Kasumi-1 (cell line): ENCODE results near the gene ARMC9.

Experiments
- DNase-seq, 2 experiments: peaks; one replicate each; lab custom pipeline; 2025; lab: John Stamatoyannopoulos, UW

ARMC9 gene, protein sequence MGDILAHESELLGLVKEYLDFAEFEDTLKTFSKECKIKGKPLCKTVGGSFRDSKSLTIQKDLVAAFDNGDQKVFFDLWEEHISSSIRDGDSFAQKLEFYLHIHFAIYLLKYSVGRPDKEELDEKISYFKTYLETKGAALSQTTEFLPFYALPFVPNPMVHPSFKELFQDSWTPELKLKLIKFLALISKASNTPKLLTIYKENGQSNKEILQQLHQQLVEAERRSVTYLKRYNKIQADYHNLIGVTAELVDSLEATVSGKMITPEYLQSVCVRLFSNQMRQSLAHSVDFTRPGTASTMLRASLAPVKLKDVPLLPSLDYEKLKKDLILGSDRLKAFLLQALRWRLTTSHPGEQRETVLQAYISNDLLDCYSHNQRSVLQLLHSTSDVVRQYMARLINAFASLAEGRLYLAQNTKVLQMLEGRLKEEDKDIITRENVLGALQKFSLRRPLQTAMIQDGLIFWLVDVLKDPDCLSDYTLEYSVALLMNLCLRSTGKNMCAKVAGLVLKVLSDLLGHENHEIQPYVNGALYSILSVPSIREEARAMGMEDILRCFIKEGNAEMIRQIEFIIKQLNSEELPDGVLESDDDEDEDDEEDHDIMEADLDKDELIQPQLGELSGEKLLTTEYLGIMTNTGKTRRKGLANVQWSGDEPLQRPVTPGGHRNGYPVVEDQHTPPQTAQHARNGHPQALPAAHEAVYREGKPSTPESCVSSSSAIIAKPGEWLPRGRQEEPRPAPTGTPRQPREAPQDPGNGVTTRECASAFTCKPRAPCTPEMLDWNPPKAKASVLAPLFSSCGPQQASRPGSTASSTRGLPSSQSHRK

DNA sequence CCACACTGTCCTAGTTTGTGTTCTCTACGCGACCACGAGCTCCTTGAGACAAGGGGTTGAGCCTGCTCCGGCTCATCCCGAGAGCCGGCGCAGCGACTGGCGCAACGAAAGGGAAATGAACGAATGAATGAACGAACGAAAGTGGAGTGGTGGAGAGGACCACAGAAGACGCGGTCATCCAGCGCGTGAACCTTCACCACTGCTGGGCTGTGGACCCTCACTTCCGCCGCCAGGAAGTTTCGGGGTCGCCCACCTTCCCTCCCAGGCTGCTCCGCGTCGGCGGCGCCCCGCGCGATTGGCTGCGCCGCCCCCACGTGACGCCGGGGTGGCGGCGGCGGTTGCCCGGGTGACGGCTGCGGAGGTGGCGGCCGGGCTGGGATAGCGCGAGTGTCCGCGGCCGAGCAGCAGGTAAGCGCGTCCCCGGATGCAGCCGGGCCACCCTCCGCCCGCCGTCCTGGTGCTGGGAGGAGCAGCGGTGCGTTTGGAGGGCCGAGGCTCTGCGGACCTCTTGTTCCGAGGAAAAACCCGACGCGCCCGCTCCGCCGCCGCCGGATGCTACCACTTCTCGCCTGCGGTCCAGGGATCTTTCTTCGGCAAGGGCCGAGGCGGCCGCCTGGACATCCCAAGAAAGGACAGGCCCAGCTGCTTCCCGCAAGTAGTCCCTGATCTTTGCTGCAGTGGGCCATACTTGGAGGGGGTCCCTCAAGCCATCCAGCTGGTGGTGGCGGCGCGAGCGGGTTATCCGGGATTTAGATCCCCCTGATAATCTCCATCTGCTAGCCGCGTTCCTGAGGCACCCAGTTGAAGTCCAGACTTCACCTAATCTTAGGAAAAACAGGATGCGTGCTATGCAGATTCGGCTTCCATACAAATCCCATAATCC lies at the start of gene ARMC9:
Gene ARMC9, plus strand, starts transcription at position 341 of the 883 bp plus-strand sequence. CDS start 7,608 bp downstream, outside the sequence.
- DNase-seq = peak in 1 of 2 experiments; percentile 12

DNA sequence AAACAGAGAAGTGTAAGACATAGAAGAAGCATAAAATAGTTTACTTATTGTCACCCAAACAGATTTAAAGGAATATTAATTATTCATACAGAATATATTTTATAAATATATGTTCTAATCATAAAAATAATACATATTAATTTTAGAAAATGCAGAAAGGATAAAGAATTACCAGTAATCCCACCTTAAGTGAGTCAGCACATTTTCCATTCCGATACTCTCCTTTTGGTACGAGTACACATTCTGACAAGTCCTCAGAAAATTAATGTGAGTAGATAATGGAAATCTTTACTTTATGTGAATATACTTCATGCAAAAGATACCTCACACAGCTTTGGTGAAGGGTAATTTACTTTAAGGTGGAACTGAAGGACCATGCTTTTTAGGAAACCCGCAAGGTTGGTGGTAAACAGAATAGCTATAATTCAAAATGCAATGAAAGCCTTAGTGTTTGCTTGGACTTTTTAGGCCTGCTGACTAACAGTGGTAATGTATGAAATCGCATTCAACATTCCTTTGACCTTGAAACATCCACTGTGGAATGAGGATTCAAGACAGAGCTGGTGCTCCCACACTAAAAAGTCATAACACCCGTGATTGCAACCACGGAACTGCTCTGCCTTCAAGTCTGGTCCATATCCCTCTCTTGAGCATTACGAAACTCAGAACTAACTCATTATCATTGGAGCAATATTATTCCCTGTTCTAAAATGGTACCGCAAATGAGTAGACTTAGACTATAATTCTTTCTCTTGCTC lies 45.5 kb upstream of the ARMC9 start:
- no peak for DNase-seq

DNA sequence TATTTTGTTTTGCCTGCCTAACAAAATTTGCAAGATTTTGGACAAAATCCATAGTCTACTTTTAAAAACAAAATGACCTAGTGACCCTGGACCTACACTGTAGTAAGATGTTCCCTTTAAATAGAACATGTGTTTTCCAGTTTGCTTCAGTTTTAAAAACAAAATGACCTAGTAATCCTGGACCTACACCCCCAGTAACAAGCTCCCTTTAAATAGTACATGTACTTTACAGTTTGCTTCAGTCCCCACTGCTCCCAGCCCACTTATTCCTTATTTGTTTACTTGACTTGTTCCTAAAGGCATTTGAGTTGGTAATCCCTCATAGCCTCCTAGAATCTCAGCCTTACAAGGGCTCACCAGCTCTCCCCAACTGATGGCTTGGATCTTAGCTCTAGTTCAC lies 39.1 kb upstream of the ARMC9 start:
- no peak for DNase-seq

DNA sequence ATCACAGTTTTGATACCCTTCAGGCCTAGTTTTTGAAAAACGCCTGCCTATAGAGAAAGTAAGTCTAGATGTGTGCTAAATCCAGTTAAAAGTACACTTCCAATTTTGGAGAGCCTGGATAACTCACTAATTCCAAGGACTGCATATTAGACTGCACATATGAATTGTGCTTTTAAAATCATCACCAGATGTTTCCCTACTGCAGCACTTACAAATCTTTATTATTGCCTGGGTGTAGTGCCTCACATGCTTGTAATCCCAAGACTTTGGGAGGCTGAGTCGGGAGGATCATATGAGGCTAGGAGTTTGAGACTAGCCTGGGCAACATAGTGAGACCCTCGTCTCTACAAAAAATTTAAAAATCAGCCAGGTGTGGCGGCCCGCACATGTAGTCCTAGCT lies 37.7 kb upstream of the ARMC9 start:
- no peak for DNase-seq

DNA sequence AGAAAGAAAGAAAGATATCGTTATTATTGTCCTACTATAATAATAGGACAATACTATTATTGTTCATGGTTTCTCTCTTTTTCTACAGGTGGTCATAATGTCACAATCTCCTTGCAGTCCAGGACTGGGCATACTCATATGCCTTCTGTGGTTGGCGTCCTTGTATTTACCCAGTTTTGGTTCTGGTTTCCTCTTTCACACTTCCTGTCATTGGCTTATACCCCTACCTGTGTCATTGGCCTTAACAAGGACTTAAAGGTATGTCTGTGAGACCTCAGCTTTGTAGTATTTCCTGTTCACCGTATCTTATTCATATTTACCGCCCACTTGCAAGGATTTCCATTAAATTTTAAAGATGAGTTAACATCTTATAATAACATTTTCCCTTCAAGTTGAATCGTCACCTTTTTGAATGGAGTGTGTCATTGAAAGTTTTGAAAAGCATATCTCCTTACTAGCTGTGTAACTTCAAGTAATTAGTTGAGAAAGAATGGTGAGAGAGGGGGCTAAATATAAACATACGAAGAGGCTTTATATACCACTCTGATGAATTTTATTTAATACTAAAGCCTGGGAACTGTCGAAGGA lies 37.1 kb upstream of the ARMC9 start:
- DNase-seq = no peak

DNA sequence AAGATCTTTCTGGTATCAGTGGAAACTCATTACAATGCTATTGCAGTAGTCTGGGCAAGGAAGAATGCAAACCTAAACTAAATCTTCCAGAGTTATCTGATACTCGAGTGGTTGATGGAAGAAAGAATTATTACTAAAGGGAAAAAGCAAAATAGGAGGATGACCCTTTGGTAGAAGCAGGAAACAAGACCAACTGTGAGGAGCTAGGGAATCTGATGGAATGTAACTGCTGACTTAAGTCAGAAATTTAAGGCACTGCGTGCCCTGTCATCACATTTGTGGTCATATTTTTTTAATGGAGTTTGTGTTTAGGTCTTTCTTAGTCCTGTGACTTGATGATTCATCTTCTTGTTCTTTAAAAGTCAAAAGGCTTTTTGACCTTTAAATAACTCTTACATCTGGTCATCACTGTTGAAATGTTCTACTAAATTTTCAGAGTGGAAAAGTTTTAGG lies 36.5 kb upstream of the ARMC9 start:
- DNase-seq = no peak

DNA sequence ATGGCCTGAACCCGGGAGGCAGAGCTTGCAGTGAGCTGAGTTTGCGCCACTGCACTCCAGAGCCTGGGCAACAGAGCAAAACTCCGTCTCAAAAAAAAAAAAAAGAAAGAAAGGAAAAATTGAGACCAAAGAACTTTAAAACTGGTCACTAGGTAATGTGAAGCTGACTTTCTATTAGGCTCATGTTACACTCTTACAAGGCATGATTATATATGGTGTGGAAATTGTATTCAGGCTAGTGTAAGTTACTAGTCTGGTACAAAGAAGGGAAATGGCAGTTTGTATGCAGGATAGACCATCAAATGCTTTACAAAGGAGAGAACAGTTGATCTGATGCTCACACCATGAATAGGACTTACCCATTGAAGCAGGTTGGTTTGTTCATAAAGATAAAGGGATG lies 35.4 kb upstream of the ARMC9 start:
- DNase-seq = no peak

DNA sequence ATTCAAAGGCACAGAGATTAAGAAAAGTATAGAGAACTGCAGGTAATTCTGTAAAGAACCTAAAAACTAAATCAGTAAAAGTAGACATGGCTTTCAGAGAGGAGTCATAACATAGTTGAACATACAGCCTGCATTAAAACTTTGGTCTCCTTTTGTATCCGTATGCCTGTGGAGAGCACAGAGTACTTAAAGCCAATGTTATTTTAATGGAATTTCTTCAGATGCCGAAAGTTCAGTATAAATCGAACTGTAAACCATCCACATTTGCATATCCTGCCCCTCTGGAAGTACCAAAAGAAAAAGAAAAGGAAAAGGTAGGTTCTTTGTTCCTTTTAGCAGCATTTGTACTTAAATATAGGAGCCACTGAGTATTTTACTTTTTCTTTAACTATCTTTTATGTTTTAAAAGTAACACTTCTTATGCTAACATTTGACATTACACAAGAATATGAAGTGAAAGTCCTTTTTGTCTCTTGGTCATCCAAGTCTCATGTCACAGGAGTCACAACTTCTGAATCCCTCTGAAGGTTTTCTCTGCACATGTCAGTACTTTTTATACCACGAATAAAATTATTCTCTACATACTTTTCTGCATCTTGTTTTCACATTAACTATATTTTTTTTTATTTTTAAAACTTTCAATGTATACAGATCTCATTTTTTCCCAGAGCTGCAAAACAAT lies 34.9 kb upstream of the ARMC9 start:
- DNase-seq = no peak

DNA sequence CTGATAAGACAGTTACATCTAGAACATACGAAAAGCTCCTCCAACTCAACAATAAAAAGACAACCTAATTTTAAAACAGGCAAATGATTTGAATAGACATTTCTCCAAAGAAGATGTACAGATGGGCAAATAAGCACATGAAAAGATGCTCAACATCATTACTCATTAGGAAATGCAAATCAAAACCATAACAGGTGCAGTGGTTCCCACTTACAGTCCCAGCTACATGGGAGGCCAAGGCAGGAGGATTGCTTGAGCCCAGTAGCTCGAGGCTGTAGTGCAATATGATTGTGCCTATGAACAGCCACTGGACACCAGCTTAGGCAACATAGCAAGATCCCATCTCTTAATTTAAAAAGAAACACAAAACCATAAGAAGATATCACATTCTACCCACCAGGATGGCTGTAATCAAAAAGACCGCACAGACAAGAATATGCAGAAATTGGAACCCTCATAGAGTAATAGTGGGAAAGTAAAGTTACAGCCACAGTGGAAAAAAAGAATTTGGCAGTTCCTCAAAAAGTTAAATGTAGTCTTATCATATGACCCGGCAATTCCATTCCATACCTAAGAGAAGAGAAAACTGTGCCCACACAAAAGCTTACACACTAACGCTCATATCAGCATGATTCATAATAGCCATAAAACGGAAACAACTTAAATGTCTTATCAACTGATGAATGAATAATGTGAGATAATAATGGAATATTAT lies 30.5 kb upstream of the ARMC9 start:
- no peak for DNase-seq

DNA sequence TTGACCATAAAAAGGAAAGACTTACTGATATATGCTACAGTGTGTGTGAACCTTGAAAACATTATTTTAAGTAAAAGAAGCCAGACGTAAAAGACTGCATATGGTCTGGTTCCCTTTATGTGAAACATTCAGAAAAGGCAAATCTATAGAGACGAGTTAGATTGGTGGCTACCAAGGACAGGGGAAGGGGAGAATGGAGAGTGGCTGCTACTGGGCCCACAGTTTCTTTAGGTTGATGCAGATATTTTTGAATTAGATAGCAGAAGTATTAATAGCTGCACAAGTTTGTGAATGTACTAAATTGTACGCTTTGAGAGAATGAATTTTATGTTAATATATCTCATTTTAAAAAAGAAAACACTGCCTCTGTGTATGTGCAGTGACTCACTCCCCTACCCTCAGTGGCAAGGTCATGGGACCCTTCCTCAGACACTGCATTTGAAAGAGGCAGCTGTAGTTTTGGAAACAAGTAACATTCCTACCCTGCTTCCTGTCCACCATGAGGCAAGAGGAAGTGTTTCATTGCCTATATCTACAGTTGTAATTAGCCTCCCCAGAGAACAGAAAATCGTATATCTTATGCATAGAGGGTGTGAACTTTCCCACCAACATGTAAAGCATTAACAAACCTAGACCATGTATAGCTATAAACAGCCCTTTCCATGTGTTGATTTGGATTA lies 29.8 kb upstream of the ARMC9 start:
- peak in 1 of 2 experiments; percentile 16 for DNase-seq

DNA sequence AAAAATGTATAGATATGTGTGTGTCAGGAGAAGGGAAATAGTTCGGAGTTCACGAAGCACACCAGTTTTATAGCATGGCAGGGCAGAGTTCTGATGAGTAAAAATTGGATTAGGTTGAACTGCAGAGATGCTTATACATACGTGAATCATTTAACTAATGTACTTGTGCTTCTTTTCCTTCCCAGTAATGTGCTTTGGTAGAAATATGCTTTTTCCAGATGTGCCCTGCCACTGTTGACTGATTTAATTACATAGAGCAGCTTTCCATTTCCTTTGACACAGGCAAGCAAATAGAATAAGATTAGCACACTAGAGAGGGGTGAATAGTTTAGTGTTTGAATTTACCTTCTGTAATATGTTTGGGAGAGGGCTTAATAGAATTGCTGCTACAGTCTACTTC lies 28.9 kb upstream of the ARMC9 start:
- no peak for DNase-seq

DNA sequence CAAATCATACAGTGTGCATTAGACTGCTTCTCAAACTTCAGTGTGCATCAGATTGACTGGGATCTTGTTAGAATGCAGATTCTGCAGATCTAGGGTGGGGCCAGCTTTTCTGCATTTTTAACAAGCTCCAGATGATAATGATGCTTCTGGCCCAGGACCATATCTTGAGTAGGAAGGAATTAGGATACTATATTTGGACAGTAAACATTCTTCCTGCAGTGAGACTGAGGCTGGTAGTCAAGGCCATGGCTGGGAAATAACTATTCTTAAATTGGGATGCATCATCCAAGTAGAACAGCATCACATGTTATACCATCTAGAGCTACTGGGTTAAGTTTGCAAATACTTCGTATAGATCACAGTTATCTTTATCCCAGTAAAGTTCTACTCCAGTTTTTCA lies 28.4 kb upstream of the ARMC9 start:
- DNase-seq = no peak

DNA sequence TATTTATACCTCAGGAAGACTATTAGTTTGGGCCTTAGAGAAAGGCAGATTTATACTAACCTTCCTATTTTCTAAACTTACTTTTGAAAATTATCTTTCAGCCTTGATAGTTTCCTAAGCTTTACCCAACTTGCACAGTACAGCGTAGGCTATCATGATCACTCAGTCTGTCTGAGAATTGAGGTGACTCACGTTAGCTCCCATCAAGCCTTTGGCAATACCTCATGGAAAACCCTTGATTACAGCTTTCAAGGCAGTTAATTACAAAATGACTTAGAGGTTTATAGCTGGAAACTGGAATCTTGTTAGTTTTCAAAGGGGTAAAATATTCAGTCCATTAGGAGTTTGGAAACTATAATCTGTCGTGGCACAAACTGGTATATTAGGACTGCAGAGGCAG lies 26.4 kb upstream of the ARMC9 start:
- DNase-seq = no peak

DNA sequence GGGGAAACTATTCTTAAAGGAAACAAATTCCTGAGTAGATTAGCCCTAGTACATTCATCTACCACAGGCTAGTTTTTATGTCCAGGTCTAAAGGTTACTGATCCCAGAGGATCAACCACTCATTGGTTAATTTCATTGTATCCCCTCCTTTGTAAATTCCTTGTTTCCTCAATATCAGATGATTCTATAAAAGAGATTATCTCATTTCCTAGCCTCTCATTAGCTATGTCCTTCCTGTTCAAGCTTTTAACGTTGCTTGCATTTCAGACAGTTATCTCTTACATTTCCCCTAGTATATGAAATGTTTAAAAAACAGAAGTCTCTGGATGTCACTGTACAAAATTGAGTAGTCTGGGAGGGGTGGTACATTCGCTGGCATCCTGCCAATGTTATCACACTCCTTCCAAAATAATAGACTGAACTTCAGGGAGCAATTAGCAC lies 24.2 kb upstream of the ARMC9 start:
- no peak for DNase-seq

DNA sequence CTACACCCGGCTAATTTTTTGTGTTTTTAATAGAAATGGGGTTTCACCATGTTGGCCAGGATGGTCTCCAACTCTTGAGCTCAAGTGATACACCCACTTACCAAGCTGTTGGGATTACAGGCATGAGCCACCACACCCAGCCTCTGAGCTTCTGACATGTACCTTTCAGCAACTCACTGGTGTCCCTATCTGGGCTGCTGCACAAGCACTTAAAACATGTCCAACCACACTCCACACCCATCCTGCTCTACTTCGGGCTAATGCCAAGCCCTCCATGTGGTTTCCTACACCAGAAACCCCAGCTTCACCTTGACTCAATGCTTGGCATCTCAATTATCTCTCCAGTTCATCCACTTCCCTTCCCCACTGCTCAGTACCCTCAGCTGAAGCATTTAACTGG lies 22.4 kb upstream of the ARMC9 start:
- DNase-seq = no peak

DNA sequence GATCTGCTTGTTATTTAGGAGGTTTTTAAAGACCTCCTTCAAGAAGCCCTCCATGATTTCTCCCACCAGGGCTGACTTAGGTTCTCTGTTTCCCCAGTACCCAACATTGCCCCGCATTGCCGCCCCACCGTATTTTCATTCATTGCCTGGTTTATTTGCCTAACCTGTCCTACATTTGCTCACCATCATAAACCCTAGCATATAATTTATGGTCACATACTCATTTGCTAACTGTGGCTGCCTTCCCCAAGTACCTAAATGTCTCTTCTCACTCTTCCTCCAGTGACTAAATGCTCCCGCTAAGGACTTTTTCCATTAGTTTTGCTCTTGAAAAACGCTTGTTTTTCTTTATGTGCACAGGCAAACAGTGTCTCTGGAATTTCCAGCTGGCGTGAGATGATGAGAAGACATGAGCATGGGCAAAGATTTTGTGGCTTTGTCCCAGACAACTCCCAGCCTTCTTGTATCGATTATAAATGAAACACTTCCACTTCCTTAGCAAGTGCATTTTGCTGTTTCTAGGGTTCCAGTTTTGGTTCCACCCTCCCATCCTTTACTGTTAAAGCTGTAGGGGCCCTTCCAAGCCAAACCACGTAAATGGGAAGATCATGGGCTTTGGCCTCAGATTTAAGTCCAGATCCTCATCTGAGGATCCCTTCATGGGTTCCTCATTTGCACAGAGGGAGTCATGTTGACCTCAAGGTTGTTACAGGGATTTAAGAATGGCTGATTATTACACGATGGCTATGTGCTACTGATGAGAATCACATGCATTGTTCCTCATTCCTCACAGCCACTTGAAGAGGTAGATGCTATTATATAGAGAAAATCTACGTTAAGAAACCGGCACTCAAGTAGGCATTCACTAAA lies 21.0 kb upstream of the ARMC9 start:
- DNase-seq = no peak

DNA sequence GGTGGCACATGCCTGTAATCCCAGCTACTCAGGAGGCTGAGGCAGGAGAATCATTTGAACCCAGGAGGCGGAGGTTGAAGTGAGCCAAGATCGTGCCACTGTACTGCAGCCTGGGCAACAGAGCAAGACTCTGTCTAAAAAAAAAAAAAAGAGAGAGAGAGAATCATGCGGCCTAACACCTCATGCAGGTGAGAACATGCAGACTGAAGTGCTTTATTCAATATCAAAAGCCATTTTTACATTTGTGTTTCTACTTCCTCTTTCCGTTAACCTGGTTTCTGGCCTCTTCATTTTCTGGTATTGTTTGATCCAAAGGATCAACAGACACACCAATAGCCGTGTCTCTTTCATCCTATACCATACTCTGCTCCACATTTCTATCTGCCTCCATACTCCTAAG lies 19.6 kb upstream of the ARMC9 start:
- peak in 1 of 2 experiments; percentile 13 for DNase-seq

DNA sequence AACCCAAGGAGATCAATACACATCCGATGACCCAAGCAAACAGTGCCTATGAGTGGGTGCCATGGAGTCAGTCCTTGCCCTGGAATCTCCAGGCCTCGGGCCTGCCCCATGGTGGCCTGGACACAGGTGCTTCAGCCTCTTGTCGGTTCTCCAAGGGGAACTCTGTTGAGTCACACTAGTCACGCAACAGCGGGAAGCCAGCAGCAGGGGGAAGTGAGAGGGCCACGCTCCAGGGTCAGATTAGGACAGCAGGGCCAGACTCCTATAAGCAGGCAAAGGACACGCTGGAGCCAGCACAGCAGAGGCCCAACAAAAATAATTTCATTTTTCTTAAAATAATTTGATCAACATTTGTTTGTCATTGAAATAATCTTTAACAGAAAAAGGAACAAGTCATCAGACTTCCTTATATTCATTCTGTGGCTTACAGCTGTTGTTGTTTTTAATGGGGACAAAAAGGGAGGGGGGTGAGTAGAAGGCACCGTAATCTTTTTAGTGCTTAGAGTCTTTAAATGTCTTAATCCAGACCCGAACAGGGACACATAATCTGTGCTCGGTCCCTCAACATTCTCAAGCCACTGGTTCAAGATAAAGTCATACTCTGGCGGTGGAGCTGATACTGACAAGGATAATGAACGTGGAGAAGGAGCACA lies 16.4 kb upstream of the ARMC9 start:
- peak; percentile 30 to 38 for DNase-seq
